ENCODE data around the gene ZNF679.
"Not testable (repeated sequence)": the region's sequence is repeated elsewhere in the genome, so short reads cannot be mapped to it uniquely, and the experiment has no call there.

ZNF679 gene

DNA sequence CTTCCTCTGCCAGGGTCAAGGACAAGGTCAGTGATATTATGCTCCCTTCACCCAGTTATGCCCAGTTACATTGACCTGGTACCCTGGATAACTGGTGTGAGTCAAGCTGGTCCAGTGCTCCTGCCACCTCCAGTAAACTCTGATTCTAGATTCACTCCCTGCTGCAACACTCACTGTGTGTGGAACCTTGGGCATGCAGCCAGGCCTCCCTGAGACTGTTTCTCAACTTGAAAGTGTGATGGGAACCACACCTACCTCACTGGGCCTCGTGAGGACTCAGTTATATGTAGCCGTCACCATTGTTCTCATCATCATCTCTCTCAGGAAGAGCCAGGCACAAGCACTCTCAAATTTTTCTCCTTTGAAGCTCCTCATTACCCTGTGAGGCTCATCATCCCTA, 84.6 kb downstream of the ZNF679 start:
- no peak for DNase-seq

DNA sequence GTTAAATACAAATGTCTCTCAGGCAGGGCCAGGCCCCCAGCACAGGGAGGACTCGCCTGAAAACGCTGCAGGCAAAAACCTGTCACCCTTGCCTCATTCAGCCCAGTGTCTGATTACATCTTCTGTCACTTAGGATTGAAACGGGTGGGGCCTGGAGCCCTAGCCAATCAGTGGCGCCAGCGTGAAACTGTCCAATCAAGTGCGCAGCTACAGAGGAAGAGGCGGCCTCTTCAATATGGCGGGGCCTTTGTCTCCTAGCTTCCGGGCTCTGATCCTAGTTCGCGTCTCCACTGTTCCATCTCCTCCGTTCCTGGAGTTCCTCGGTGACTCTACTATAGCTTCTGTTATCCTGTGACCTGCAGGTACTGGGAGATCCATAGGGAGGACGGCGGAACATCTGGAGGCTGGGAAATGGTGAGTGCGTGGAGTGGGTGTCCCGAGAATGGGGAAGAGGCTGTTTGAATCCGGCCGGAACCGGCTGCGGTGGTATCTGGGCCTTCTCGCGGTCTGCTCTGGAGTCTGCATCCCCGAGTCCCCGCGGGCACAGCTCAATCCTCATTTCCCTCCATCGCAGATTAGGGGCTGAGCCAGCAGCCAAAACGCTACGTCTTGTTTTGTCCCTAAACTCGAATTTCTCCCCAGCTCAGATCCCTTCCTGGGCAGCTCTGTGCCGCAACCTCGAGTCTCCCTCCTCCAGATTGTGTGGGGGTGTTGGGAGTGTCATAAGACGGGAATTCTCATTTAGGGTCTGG, 85.6 kb downstream of the ZNF679 start, which contains the start of gene ZNF736:
TSS of gene ZNF736 (plus strand) at position 222 of the 752 bp plus-strand sequence. CDS start at position 412, 190 bp downstream.
- DNase-seq = peak; percentile 64 to 68 (median 66)

DNA sequence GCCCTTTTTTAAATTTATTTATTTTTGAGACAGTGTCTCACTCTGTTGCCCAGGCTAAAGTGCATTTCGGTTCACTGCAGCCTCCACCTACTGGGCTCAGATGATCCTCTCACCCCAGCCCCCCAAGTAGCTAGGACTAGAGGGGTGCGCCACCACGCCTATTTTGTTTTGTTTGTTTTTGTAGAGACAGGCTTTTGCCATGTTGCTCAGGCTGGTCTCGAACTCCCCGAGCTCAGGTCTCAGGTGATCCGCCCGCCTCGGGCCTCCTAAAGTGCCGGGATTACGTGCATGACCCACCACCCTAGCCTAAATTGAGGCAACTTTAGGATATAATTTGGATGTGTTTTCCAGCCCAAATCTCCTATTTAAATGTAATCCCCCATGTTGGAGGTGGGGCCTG, 86.3 kb downstream of the ZNF679 start:
- no peak for DNase-seq

DNA sequence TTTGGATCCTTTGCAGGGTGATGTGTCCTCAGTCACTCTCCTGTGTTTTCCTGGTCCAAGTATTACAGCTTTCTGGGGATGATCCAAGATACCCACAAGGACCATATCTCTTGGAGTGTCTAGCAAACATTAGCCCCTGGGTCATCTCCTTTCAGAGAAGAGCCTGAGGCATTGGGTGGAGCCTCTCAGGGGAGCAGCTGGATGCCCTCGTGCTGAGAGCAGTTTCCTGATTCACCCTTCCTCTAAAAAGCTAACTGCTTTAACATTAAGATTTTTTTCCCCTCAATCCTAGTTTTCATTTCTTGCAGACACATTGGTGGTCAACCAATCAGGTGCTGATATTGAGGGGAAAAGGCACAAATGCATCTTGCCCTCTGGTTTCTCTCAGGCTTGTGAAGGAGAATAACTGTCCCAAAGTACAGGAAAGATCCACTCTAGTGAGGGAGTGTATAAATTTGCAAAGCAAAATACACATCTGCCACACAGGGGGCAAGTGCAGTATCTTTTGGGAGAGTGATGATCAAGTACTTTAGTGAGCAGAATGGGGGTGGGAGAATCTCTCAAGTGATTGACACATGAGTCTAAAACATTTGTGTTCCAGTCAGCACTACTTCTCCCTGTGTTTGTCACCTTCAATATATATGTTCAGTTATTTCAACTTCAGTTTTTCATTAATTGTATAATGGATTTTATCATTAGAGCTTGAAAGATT, 87.9 kb downstream of the ZNF679 start:
- not testable (repeated sequence) for DNase-seq

All from activated CD4-positive, CD25-positive, alpha-beta regulatory T cell (primary cell).